Trophoblast cell (in vitro differentiated cells and primary cell): ENCODE measurements around the gene TSPAN11.

Source experiments
- DNase-seq, 2 donors: peaks; one replicate each; pipeline ENCODE4 v3.0.0-alpha.2; 2016
- H2AFZ ChIP-seq: 2 replicates; pipeline ENCODE4 v1.6.1; 2013; ENCODE audit warnings: low read length, moderate library complexity, mild to moderate bottlenecking; ENCODE audit not compliant: insufficient read depth, poor library complexity
- H2AK5ac ChIP-seq: 2 replicates; pipeline ENCODE4 v1.6.1; 2013; ENCODE audit warnings: mild to moderate bottlenecking, low read length
- H2BK120ac ChIP-seq: 2 replicates; pipeline ENCODE4 v1.6.1; 2013; ENCODE audit warnings: low read length, mild to moderate bottlenecking, moderate library complexity; ENCODE audit not compliant: insufficient read depth, poor library complexity
- H2BK12ac ChIP-seq: 2 replicates; pipeline ENCODE4 v1.6.1; 2013; ENCODE audit warnings: mild to moderate bottlenecking, low read length, moderate library complexity
- H2BK5ac ChIP-seq: 2 replicates; pipeline ENCODE4 v1.6.1; 2013; ENCODE audit warnings: low read length, low read depth, moderate library complexity, mild to moderate bottlenecking; ENCODE audit not compliant: poor library complexity
- H3K14ac ChIP-seq: 2 replicates; pipeline ENCODE4 v1.6.1; 2013; ENCODE audit warnings: mild to moderate bottlenecking, low read length
- H3K18ac ChIP-seq: 2 replicates; pipeline ENCODE4 v1.6.1; 2013; ENCODE audit warnings: mild to moderate bottlenecking, low read length
- H3K23ac ChIP-seq: 2 replicates; pipeline ENCODE4 v1.6.1; 2013; ENCODE audit warnings: low read length
- H3K27ac ChIP-seq: 2 replicates; pipeline ENCODE4 v1.5.1; 2013; ENCODE audit warnings: low read depth, mild to moderate bottlenecking, inconsistent platforms, low read length, moderate library complexity
- H3K27me3 ChIP-seq: 2 replicates; pipeline ENCODE4 v1.6.1; 2013; ENCODE audit warnings: inconsistent platforms, mild to moderate bottlenecking, low read length, moderate library complexity; ENCODE audit not compliant: insufficient read depth
- H3K36me3 ChIP-seq, 2 experiments: 1 replicate in 1 of 2; 2 replicates in 1 of 2; pipeline ENCODE4 v1.6.1; 2013; ENCODE audit warnings: low read length in 2 of 2, mild to moderate bottlenecking in 2 of 2, moderate library complexity in 1 of 2; ENCODE audit not compliant: insufficient read depth in 2 of 2, control insufficient read depth in 1 of 2
- H3K4ac ChIP-seq: 2 replicates; pipeline ENCODE4 v1.6.1; 2013; ENCODE audit warnings: low read depth, mild to moderate bottlenecking, low read length, moderate library complexity
- H3K4me1 ChIP-seq, 2 experiments: 1 replicate in 1 of 2; 2 replicates in 1 of 2; pipeline ENCODE4 v1.6.1; 2013; ENCODE audit warnings: low read length in 2 of 2, mild to moderate bottlenecking in 2 of 2, moderate library complexity in 1 of 2; ENCODE audit not compliant: insufficient read depth in 2 of 2, control insufficient read depth in 1 of 2
- H3K4me2 ChIP-seq: 2 replicates; pipeline ENCODE4 v1.6.1; 2013; ENCODE audit warnings: inconsistent platforms, mild to moderate bottlenecking, low read length, moderate library complexity
- H3K4me3 ChIP-seq: 2 replicates; pipeline ENCODE4 v1.5.1; 2013; ENCODE audit warnings: mild to moderate bottlenecking, low read depth, low read length, inconsistent platforms
- H3K79me1 ChIP-seq: one replicate; pipeline ENCODE4 v1.6.1; 2013; ENCODE audit warnings: low read length
- H3K79me2 ChIP-seq: 2 replicates; pipeline ENCODE4 v1.6.1; 2013; ENCODE audit warnings: low read length, mild to moderate bottlenecking; ENCODE audit not compliant: control insufficient read depth, insufficient read depth, poor library complexity
- H3K9ac ChIP-seq: 2 replicates; pipeline ENCODE4 v1.6.1; 2013; ENCODE audit warnings: mild to moderate bottlenecking, low read length
- H3K9me3 ChIP-seq: 2 replicates; pipeline ENCODE4 v1.6.1; 2013; ENCODE audit warnings: low read depth, mild to moderate bottlenecking, control low read depth, inconsistent platforms, low read length; ENCODE audit not compliant: insufficient read depth
- H4K12ac ChIP-seq: 2 replicates; pipeline ENCODE4 v1.6.1; 2013; ENCODE audit warnings: low read depth, mild to moderate bottlenecking, low read length, moderate library complexity
- H4K8ac ChIP-seq: 2 replicates; pipeline ENCODE4 v1.6.1; 2013; ENCODE audit warnings: low read depth, mild to moderate bottlenecking, low read length, moderate library complexity
- H4K91ac ChIP-seq: one replicate; pipeline ENCODE4 v1.6.1; 2013; ENCODE audit warnings: low read depth, mild to moderate bottlenecking, low read length, moderate library complexity
- WGBS: extraction: QIAGEN DNeasy Blood & Tissue Kit; methylation state at CpG from one replicate; pipeline ENCODE4 v1.1.7; 2013; ENCODE audit warnings: missing lambda C conversion rate; ENCODE audit not compliant: insufficient read length, insufficient coverage; ENCODE audit errors: extremely low coverage; 5-methylcytosine and 5-hydroxymethylcytosine counted together

The TSPAN11 gene

DNA sequence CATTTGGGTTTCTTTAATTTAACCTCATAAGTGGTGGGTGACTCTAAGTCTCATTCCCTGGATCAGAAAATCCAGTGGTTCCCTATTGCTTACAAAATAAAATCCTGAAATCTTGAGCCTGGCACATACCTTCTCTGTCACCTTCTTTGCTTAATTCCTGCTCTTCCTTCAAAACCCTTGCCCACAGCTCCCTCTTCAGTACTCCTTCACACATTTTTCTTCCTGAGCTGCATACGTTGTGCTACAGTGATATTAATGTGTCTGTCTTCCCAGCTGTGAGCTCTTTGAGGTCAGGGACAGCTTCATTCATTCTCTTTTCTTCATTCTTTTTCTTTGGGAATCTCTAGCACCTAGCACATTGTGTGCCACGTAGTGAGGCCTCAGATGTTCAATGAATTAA is 9.5 kb downstream of the TSPAN11 start:
- Histone ChIP-seq H4K12ac (no peak overlapping the region), H3K79me1 (no peaks in the 10 kb centered on the region), H3K79me2 (no peaks in the 10 kb centered on the region), H4K91ac (no peak overlapping the region), H2AFZ (no peak overlapping the region), H3K4me2 (no peak overlapping the region), H3K23ac (no peak overlapping the region), H3K27me3 (no peaks in the 10 kb centered on the region), H2AK5ac (no peak overlapping the region), H3K4me1 (no peaks in the 10 kb centered on the region), H2BK120ac (no peak overlapping the region), H3K14ac (no peak overlapping the region), H3K9ac (no peak overlapping the region), H2BK12ac (no peak overlapping the region), H3K18ac (no peak overlapping the region), H3K36me3 (no peaks in the 10 kb centered on the region), H3K27ac (no peak overlapping the region), H3K4me3 (no peak overlapping the region), H3K9me3 (peaks cover 5% of the 10 kb centered on the region), H3K4ac (no peak overlapping the region), H4K8ac (no peak overlapping the region), H2BK5ac (no peak overlapping the region)
- no peak for DNase-seq
- no CpG with 5 or more reads among the region's 2 CpGs for WGBS

DNA sequence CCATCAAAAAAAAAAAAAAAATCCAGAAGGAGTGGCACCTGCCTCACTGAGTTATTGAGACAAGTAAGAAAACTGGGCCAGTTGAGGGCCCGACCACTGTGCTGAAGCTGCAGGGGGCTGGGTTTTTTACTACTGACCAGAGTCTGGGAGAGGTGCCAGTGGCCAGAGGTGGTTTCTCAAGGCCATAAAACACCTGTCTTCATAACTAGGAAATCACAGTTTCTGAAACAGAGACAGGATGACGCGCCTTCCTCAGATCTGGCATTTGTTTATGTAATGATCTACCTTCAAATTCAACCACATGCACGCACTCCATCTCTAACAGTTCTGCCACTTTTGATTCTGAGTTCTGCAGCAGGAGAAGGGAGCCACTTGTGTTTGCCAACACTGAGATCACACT is 12.7 kb downstream of the TSPAN11 start:
- no peak overlapping the region for H2AFZ ChIP-seq
- H4K91ac ChIP-seq: no peak overlapping the region

DNA sequence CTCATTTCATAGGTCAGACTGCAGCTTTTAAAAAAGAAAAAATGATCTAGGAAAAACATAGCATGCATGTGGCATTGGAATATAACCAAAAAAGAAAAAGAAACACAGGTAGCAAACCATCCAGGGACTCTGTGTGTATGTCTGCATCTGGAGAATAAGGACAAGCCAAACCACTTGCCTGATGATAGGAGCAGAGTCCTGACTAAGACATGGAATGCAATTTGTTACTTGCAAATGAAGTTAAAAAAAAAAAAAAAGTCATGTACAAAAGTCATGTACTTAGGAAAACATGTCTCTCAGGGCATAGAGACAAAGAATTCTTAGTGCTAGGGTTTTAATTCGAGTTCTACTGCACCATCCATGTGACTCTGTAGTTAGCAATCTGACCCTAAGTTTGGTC is 15.9 kb downstream of the TSPAN11 start:
- no peak overlapping the region for H3K9ac ChIP-seq
- H3K9me3 ChIP-seq: peaks cover 2% of the 10 kb centered on the region
- H3K36me3 ChIP-seq: no peaks in the 10 kb centered on the region
- H2BK5ac ChIP-seq: no peak overlapping the region
- H2AFZ ChIP-seq: no peak overlapping the region
- no peak overlapping the region for H3K23ac ChIP-seq
- H3K4me2 ChIP-seq: no peak overlapping the region
- H3K4me3 ChIP-seq: no peak overlapping the region
- no peaks in the 10 kb centered on the region for H3K27me3 ChIP-seq
- no peak overlapping the region for H2BK12ac ChIP-seq
- no peak overlapping the region for H4K8ac ChIP-seq
- H4K91ac ChIP-seq: no peak overlapping the region
- no peak overlapping the region for H4K12ac ChIP-seq
- no peak overlapping the region for H3K4ac ChIP-seq
- no peaks in the 10 kb centered on the region for H3K79me1 ChIP-seq
- no peak overlapping the region for H2BK120ac ChIP-seq
- no peak overlapping the region for H3K18ac ChIP-seq
- no peak overlapping the region for H3K14ac ChIP-seq
- no CpG with 5 or more reads among the region's 1 CpG for WGBS
- no peak for DNase-seq
- no peaks in the 10 kb centered on the region for H3K4me1 ChIP-seq
- H3K79me2 ChIP-seq: no peaks in the 10 kb centered on the region
- H2AK5ac ChIP-seq: no peak overlapping the region
- no peak overlapping the region for H3K27ac ChIP-seq

More for the DNA sequence above, 12.7 kb downstream of the TSPAN11 start:
- DNase-seq: no peak
- Histone ChIP-seq H2BK12ac (no peak overlapping the region), H4K8ac (no peak overlapping the region), H3K4ac (no peak overlapping the region), H2BK120ac (no peak overlapping the region), H2BK5ac (no peak overlapping the region), H3K79me1 (no peaks in the 10 kb centered on the region), H3K4me1 (no peaks in the 10 kb centered on the region), H4K12ac (no peak overlapping the region), H3K27ac (no peak overlapping the region), H3K4me3 (no peak overlapping the region), H2AK5ac (no peak overlapping the region), H3K14ac (no peak overlapping the region), H3K79me2 (no peaks in the 10 kb centered on the region), H3K9me3 (peaks cover 1% of the 10 kb centered on the region), H3K23ac (no peak overlapping the region), H3K27me3 (no peaks in the 10 kb centered on the region), H3K9ac (no peak overlapping the region), H3K4me2 (no peak overlapping the region), H3K18ac (no peak overlapping the region), H3K36me3 (no peaks in the 10 kb centered on the region)
- WGBS: no CpG with 5 or more reads among the region's 4 CpGs

DNA sequence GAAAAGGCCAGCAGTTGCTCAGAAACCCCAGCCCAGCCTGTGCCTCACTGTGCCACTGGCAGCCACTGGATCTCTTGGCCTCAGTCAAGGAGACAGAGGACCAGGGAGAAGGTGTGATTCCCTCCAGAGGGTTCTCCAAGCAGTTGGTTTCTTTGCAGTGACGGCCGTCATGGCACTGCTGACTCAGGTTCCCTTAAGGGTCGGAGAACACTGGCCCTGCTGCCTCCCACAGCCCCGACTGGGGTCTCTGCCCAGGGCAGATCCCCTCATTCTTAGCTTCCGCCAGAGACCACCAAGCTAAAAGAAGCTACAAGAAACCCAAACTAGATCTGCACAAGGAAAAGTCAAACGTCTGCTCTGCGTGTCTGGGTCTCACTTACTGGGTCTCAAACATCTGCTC is 16.4 kb downstream of the TSPAN11 start:
- DNase-seq: no peak
- WGBS: no CpG with 5 or more reads among the region's 7 CpGs
- H4K12ac ChIP-seq: no peak overlapping the region

More for the DNA sequence above, 16.4 kb downstream of the TSPAN11 start:
- Histone ChIP-seq H2BK12ac (no peak overlapping the region), H3K4ac (no peak overlapping the region), H3K79me2 (no peaks in the 10 kb centered on the region), H3K27me3 (no peaks in the 10 kb centered on the region), H2BK5ac (no peak overlapping the region), H2AFZ (no peak overlapping the region), H3K4me2 (no peak overlapping the region), H3K18ac (no peak overlapping the region), H3K36me3 (no peaks in the 10 kb centered on the region), H3K9me3 (peaks cover 2% of the 10 kb centered on the region), H3K79me1 (no peaks in the 10 kb centered on the region), H3K14ac (no peak overlapping the region), H2AK5ac (no peak overlapping the region), H3K4me1 (no peaks in the 10 kb centered on the region), H3K9ac (no peak overlapping the region), H3K27ac (no peak overlapping the region), H3K23ac (no peak overlapping the region), H4K8ac (no peak overlapping the region), H4K91ac (no peak overlapping the region), H3K4me3 (no peak overlapping the region), H2BK120ac (no peak overlapping the region)
